ENCODE measurements around the gene MAP3K20.

GRCh38 chr2:173056705-173057364 is 18.8 kb upstream of the MAP3K20 start:
- TF ChIP-seq, protein P1, sequence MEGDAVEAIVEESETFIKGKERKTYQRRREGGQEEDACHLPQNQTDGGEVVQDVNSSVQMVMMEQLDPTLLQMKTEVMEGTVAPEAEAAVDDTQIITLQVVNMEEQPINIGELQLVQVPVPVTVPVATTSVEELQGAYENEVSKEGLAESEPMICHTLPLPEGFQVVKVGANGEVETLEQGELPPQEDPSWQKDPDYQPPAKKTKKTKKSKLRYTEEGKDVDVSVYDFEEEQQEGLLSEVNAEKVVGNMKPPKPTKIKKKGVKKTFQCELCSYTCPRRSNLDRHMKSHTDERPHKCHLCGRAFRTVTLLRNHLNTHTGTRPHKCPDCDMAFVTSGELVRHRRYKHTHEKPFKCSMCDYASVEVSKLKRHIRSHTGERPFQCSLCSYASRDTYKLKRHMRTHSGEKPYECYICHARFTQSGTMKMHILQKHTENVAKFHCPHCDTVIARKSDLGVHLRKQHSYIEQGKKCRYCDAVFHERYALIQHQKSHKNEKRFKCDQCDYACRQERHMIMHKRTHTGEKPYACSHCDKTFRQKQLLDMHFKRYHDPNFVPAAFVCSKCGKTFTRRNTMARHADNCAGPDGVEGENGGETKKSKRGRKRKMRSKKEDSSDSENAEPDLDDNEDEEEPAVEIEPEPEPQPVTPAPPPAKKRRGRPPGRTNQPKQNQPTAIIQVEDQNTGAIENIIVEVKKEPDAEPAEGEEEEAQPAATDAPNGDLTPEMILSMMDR (conservative IDR thresholded peaks at IDR 0.05; ENCODE audit: low read depth, low read length), result no peak
- no peak for TF ChIP-seq BHLHE40 (IDR thresholded peaks at IDR 0.05; ENCODE audit: low read depth, low read length)
- no peak for TF ChIP-seq MXI1 (IDR thresholded peaks at IDR 0.05; ENCODE audit: borderline replicate concordance, low read depth, low read length)
- no peak for TF ChIP-seq NFE2L2 (IDR thresholded peaks at IDR 0.05; ENCODE audit: low read depth, low read length)
- no peak for TF ChIP-seq RAD21 (IDR thresholded peaks at IDR 0.05; ENCODE audit: low read length)
- TF ChIP-seq POLR2A (IDR thresholded peaks at IDR 0.05; ENCODE audit: low read depth, low read length), result no peak
- TF ChIP-seq SMC3 (IDR thresholded peaks at IDR 0.05; ENCODE audit: low read depth, low read length), result no peak
- TF ChIP-seq ELK1 (IDR thresholded peaks at IDR 0.05; ENCODE audit: borderline replicate concordance, low read depth, low read length), result no peak
- no peak for TF ChIP-seq CEBPB (IDR thresholded peaks at IDR 0.05; ENCODE audit: low read depth, low read length)
- TF ChIP-seq USF2 (IDR thresholded peaks at IDR 0.05; ENCODE audit: low read depth, low read length), result no peak
